Loucy (cell line): ENCODE data around the gene LY6G6D.

Experiments used
- CTCF ChIP-seq: fragments of 200-600 bp; sonication (generic); conservative IDR thresholded peaks from 2 replicates; pipeline ENCODE4 v1.5.1; 2014; ENCODE audit warnings: mild to moderate bottlenecking, antibody characterized with exemption, low read length
- EZH2phosphoT487 ChIP-seq: fragments of 200-600 bp; IDR thresholded peaks from 2 replicates; pipeline ENCODE4 v1.6.1; 2018; ENCODE audit warnings: antibody characterized with exemption, mild to moderate bottlenecking, moderate library complexity, borderline replicate concordance

DNA sequence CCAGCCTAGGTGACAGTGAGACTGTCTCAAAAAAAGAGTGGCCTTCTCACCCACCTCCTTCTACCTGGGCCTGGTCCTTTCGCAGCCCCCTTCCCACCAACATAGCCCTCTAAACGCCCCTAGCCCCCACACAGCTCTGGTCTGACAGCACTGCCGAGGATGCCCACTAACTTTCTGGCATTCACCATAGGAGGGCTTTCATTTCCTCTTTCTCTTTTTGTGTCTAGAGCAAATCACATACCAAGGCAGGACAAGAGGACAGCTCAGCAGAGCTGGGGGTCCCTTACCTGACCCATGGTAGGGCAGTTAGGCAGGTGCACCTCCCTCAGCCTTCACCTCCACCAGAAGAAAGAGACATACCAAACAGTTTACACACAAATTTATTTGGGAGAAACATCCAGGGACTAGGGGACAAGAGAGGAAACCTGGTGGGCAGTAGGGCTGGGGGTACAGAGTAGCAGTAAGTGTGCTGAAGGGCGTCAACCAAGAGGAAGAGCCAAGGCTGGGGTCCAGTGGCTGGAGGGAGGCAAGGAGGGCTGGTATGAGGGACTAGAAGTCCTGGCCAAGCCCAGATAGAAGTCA is 38.7 kb upstream of the LY6G6D start:
- TF ChIP-seq CTCF = no peak
- TF ChIP-seq EZH2phosphoT487 = no peak
